Panc1 (cell line): ENCODE data around the gene DNAJC18. TPM values are rescaled to one million over a fixed set of nuclear protein-coding genes. Genes with fewer than 3 reads are reported as not detected.
A peak's percentile ranks its signal among the peaks of the same experiment; 100 is the strongest.

ENCODE experiments used
- ATAC-seq: fragments of 200-7000 bp; cut with Tn5 transposase; 2 replicates; pipeline ENCODE4 v1.9.1; 2020; ENCODE audit warnings: mild to moderate bottlenecking, moderate library complexity
- BruUV-seq: library from RNA; stranded (reverse); fragments of 400-500 nt; replicated peaks from 2 replicates; lab custom pipeline; 2021; lab: Mats Ljungman, UMichigan
- CTCF ChIA-PET: fragments of 300-600 bp; sonication (Branson Sonifier 250); formaldehyde crosslinking; loops from one replicate; lab custom pipeline; 2022; ENCODE audit warnings: antibody characterized with exemption; lab: Charles Lee
- POLR2A ChIA-PET: fragments of 300-600 bp; sonication (Branson Sonifier 250); formaldehyde crosslinking; loops from one replicate; lab custom pipeline; 2022; ENCODE audit warnings: antibody characterized with exemption; lab: Charles Lee
- DNase-seq: peaks from one replicate; pipeline ENCODE4 v3.0.0-alpha.2; 2010; ENCODE audit warnings: low read depth, low spot score
- H3K27ac ChIP-seq: 2 replicates; pipeline ENCODE4 v1.5.1; 2011; ENCODE audit warnings: mild to moderate bottlenecking, low read length, inconsistent platforms
- H3K27me3 ChIP-seq: fragments of 200-500 bp; sonication (Bioruptor generic); 2 replicates; pipeline ENCODE4 v1.6.0; 2014; ENCODE audit warnings: low read length, inconsistent platforms; ENCODE audit not compliant: control insufficient read depth, insufficient read depth
- H3K36me3 ChIP-seq: fragments of 200-500 bp; sonication (Bioruptor generic); 2 replicates; pipeline ENCODE4 v1.5.1; 2014; ENCODE audit warnings: inconsistent platforms, mild to moderate bottlenecking, low read length, moderate library complexity; ENCODE audit not compliant: control insufficient read depth, insufficient read depth
- H3K4me1 ChIP-seq: 2 replicates; pipeline ENCODE4 v1.5.1; 2011; ENCODE audit warnings: inconsistent platforms, mild to moderate bottlenecking, low read length, moderate library complexity; ENCODE audit not compliant: control insufficient read depth, insufficient read depth
- H3K4me3 ChIP-seq, 2 experiments: 2 replicates each; pipeline ENCODE4 v1.5.1; 2011 to 2012; ENCODE audit warnings: low read depth in 2 of 2, low read length in 2 of 2, mild to moderate bottlenecking in 2 of 2, inconsistent platforms in 1 of 2, moderate library complexity in 1 of 2
- H3K9me3 ChIP-seq: fragments of 200-500 bp; sonication (Bioruptor generic); 2 replicates; pipeline ENCODE4 v1.5.1; 2014; ENCODE audit warnings: low read depth, mild to moderate bottlenecking, inconsistent platforms, low read length, moderate library complexity; ENCODE audit not compliant: control insufficient read depth, insufficient read depth
- POLR2AphosphoS5 ChIP-seq: IDR thresholded peaks from 2 replicates; pipeline ENCODE4 v1.6.1; 2012; ENCODE audit warnings: mild to moderate bottlenecking, low read depth, low read length, moderate library complexity
- SIN3A ChIP-seq: IDR thresholded peaks from 2 replicates; pipeline ENCODE4 v1.6.1; 2012; ENCODE audit warnings: low read depth, mild to moderate bottlenecking, low read length, moderate library complexity, borderline replicate concordance; ENCODE audit not compliant: insufficient read depth
- TCF7L2 ChIP-seq: IDR thresholded peaks from 2 replicates; pipeline ENCODE4 v1.6.1; 2011; ENCODE audit warnings: mild to moderate bottlenecking, low read depth, low read length, inconsistent platforms
- in situ Hi-C: cut with HindIII; loops from 2 replicates; pipeline ENCODE4 v1.10.0; 2016; ENCODE audit warnings: low sequenced_read_pairs, low pct_unique_long_range_greater_than_20kb
- intact Hi-C: fragments of 100-400 bp; cut with micrococcal nuclease; formaldehyde crosslinking; loops from one replicate; pipeline ENCODE4 v1.10.0; 2022; ENCODE audit not compliant: unreplicated experiment
- total RNA-seq: library from RNA; stranded (reverse); gene quantifications from one replicate; pipeline ENCODE4 v1.2.1, GENCODE V29; 2021; ENCODE audit not compliant: unreplicated experiment
- TF ChIP-seq, protein P1 (sequence below): fragments of 450-650 bp; IDR thresholded peaks from 2 replicates; pipeline ENCODE4 v1.5.1; 2017; ENCODE audit warnings: mild to moderate bottlenecking
- TF ChIP-seq, protein P2 (sequence below), 2 experiments: IDR thresholded peaks; 2 replicates each; pipeline ENCODE4 v1.6.1; 2011 to 2012; ENCODE audit warnings: low read depth in 2 of 2, control low read depth in 1 of 2, low read length in 1 of 2, mild to moderate bottlenecking in 1 of 2, moderate library complexity in 1 of 2; ENCODE audit not compliant: insufficient read depth in 1 of 2

DNAJC18 gene
- total RNA-seq, 1 experiment from 2014 or later, result 8.8 TPM

DNA sequence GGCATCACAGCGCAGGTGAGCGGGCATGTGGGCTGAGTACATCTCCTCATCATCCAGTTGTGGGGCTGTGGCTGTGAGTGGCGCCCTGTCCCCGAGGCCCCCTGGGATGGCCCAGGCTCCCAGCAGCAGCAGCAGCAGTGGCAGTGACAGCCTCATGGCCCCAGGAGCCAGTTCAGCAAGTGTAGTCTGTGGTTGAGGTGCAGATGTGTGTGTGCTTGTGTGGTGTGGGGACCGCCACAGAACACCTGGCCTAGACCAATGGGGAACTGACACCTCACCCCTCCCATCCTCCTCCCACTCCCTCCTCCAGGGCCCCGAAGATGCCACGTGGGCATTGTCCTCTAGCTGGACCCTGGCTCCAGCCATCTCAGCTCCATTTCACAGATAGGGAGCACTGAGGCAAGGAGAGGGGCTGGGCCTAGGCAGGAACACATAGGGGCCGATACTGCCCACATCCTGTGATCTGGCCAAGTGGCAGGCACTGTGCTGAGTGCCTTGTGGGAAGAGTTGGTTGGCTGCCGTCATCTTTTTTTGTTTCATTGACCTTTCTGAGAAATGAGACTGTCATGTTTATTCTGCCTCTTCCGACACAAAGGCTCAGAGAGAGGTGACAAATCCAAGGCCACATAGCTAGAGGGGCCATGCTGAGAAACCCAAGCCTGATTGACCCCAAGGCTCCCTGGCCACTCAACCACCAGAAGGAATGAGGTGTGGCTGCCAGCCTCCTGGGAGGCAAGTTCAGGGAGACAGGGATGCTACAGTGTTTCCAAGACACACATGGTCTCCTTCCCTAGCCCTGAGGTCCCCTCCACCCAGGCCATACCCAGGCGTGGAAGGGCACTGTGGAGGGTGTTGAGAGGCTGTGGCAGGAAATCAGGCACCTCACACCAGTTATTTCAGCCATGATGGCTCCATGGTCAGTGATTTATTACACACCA lies 49.4 kb downstream of the DNAJC18 start, which contains the start of gene MZB1:
MZB1 (minus strand) TSS at position 213 of the 938 bp plus-strand sequence; CDS start at position 156, 57 bp downstream.
- CTCF ChIA-PET, result no interaction called here
- H3K4me3 ChIP-seq, result no peak within 1 kb of the TSS

DNA sequence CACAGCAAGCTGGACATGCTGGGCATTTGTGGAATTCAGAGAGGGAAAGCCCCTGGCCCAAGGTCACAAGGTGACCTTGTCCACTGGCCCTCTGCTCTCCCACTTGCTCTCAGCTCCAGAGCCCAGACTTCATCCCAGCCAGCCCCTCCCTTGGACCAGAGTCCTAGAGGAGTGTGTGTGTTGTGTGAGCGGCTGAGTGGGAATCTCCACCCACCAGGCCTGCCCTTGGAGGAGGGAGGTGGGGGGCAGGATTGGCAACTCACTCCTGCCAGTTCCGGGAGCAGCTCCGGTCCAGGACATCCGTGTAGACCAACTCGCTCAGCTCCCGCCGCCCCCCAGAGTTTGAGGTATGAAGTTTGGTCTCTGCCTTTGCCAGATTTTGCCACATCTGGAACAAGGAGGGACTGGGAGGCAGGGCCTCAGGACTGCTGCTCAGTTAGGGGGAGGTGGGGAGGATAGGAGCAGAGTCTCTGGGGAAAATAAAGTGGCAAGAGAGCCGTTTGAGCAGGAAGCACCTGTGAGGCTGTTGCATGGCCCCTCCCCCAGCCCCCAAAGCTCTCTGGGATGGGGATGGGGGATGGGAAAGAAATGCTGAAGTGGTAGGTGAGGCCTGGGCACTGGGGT lies 51.0 kb downstream of the DNAJC18 start:
- in situ Hi-C loops (no loop called here), intact Hi-C loops (no loop called here)
- H3K9me3 ChIP-seq, result no peaks in the 10 kb centered on the region
- no peaks in the 10 kb centered on the region for H3K27me3 ChIP-seq
- ChIA-PET POLR2A (interaction anchor here (0.5 kb wide), 1 partner anchor 31 kb away, joined by 5 read pairs; no protein-coding TSS in a partner anchor), CTCF (no interaction called here)
- TF ChIP-seq POLR2AphosphoS5 (no peak), TCF7L2 (no peak), SIN3A (no peak)
- TF ChIP-seq, protein P1, sequence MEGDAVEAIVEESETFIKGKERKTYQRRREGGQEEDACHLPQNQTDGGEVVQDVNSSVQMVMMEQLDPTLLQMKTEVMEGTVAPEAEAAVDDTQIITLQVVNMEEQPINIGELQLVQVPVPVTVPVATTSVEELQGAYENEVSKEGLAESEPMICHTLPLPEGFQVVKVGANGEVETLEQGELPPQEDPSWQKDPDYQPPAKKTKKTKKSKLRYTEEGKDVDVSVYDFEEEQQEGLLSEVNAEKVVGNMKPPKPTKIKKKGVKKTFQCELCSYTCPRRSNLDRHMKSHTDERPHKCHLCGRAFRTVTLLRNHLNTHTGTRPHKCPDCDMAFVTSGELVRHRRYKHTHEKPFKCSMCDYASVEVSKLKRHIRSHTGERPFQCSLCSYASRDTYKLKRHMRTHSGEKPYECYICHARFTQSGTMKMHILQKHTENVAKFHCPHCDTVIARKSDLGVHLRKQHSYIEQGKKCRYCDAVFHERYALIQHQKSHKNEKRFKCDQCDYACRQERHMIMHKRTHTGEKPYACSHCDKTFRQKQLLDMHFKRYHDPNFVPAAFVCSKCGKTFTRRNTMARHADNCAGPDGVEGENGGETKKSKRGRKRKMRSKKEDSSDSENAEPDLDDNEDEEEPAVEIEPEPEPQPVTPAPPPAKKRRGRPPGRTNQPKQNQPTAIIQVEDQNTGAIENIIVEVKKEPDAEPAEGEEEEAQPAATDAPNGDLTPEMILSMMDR, result no peak
- TF ChIP-seq, protein P2, sequence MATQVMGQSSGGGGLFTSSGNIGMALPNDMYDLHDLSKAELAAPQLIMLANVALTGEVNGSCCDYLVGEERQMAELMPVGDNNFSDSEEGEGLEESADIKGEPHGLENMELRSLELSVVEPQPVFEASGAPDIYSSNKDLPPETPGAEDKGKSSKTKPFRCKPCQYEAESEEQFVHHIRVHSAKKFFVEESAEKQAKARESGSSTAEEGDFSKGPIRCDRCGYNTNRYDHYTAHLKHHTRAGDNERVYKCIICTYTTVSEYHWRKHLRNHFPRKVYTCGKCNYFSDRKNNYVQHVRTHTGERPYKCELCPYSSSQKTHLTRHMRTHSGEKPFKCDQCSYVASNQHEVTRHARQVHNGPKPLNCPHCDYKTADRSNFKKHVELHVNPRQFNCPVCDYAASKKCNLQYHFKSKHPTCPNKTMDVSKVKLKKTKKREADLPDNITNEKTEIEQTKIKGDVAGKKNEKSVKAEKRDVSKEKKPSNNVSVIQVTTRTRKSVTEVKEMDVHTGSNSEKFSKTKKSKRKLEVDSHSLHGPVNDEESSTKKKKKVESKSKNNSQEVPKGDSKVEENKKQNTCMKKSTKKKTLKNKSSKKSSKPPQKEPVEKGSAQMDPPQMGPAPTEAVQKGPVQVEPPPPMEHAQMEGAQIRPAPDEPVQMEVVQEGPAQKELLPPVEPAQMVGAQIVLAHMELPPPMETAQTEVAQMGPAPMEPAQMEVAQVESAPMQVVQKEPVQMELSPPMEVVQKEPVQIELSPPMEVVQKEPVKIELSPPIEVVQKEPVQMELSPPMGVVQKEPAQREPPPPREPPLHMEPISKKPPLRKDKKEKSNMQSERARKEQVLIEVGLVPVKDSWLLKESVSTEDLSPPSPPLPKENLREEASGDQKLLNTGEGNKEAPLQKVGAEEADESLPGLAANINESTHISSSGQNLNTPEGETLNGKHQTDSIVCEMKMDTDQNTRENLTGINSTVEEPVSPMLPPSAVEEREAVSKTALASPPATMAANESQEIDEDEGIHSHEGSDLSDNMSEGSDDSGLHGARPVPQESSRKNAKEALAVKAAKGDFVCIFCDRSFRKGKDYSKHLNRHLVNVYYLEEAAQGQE (IDR thresholded peaks at IDR 0.05; ENCODE audit: insufficient read depth in 1 of 2, low read depth in 2 of 2, low read length in 1 of 2), result no peak
- ATAC-seq, result no peak
- no peak overlapping the region for H3K27ac ChIP-seq
- peaks cover 2% of the 10 kb centered on the region; the same call in 1 of the 2 replicates for H3K36me3 ChIP-seq
- no peak overlapping the region for H3K4me3 ChIP-seq
- H3K4me1 ChIP-seq, result peaks cover 17% of the 10 kb centered on the region
- DNase-seq, result no peak
- BruUV-seq, result no TSS peak

More for the DNA sequence above, 49.4 kb downstream of the DNAJC18 start, which contains the start of gene MZB1:
- H3K27me3 ChIP-seq, result no peaks in the 10 kb centered on the region
- peak within 1 kb of the TSS; percentile 92 for H3K27ac ChIP-seq
- no peaks in the 10 kb centered on the region for H3K9me3 ChIP-seq
- peaks cover 20% of the 10 kb centered on the region for H3K4me1 ChIP-seq
- no peak for DNase-seq
- TF ChIP-seq POLR2AphosphoS5 (no peak), SIN3A (no peak), TCF7L2 (no peak)
- TF ChIP-seq, protein P1, result no peak
- TF ChIP-seq, protein P2 (IDR thresholded peaks at IDR 0.05; ENCODE audit: insufficient read depth in 1 of 2, low read depth in 2 of 2, low read length in 1 of 2), result no peak
- in situ Hi-C loops (no loop called here), intact Hi-C loops (loop anchor here (10.0 kb wide), 1 partner anchor 105 kb away; no protein-coding TSS in a partner anchor)
- ATAC-seq, result no peak
- POLR2A ChIA-PET, result interaction anchor here (0.6 kb wide), 1 partner anchor 48 kb away, joined by 4 read pairs; no protein-coding TSS in a partner anchor
- no TSS peak for BruUV-seq
- peaks cover 2% of the 10 kb centered on the region; the same call in 1 of the 2 replicates for H3K36me3 ChIP-seq
